Transverse colon (tissue), 3 donors: ENCODE measurements around the gene FGF7.

Experiments
- CTCF ChIP-seq, 5 experiments: fragments of 200-600 bp in 3 of 5; fragments of 450-650 bp in 2 of 5; sonication (generic) in 3 of 5; IDR thresholded peaks; 1 replicate in 2 of 5; 2 replicates in 3 of 5; pipeline ENCODE4 v1.5.1; 2016 to 2017; ENCODE audit warnings: antibody characterized with exemption in 5 of 5, inconsistent platforms in 3 of 5, mild to moderate bottlenecking in 2 of 5, moderate library complexity in 1 of 5
- EP300 ChIP-seq: sonication (generic); formaldehyde crosslinking; IDR thresholded peaks from one replicate; pipeline ENCODE4 v1.6.1; 2017; ENCODE audit warnings: antibody characterized with exemption, low read depth
- POLR2A ChIP-seq: fragments of 450-650 bp; IDR thresholded peaks from one replicate; pipeline ENCODE4 v1.6.1; 2016; ENCODE audit warnings: antibody characterized with exemption, mild to moderate bottlenecking, moderate library complexity

- TF ChIP-seq CTCF (IDR thresholded peaks at IDR 0.05): no peak
- TF ChIP-seq EP300: no peak
- no peak for TF ChIP-seq POLR2A
Measured at GRCh38 chr15:49428409-49429095, 5.5 kb downstream of the FGF7 start.
